ENCODE data around the gene CLEC1B.
"Not testable (repeated sequence)": the region's sequence is repeated elsewhere in the genome, so short reads cannot be mapped to it uniquely, and the experiment has no call there.

CLEC1B gene

DNA sequence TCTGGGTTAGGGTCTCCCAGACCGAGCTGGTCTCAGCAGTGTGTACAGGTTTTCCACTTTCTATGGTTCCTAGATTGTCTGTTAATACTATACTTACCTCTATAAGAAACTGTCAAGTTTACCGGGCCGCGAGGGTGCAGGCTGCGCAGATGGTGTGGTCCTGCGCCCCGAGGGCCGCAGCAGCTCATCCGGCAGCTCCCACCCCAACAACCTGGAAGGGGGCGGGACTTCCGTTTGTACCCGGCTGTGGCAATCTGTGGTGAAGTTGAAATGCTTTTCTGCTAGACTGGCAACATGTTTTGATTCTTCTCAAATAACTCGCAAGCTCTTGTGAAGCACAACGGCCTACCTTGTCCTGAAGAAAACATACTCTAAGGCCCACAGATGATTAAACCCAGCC lies 31.5 kb upstream of the CLEC1B start, which contains the start of gene CLEC9A:
CLEC9A (plus strand) TSS at position 237 of the 400 bp plus-strand sequence. CDS start 22,006 bp downstream, outside the sequence.
- DNase-seq (ENCODE audit: low read depth) = no peak
- TF ChIP-seq, protein P1, sequence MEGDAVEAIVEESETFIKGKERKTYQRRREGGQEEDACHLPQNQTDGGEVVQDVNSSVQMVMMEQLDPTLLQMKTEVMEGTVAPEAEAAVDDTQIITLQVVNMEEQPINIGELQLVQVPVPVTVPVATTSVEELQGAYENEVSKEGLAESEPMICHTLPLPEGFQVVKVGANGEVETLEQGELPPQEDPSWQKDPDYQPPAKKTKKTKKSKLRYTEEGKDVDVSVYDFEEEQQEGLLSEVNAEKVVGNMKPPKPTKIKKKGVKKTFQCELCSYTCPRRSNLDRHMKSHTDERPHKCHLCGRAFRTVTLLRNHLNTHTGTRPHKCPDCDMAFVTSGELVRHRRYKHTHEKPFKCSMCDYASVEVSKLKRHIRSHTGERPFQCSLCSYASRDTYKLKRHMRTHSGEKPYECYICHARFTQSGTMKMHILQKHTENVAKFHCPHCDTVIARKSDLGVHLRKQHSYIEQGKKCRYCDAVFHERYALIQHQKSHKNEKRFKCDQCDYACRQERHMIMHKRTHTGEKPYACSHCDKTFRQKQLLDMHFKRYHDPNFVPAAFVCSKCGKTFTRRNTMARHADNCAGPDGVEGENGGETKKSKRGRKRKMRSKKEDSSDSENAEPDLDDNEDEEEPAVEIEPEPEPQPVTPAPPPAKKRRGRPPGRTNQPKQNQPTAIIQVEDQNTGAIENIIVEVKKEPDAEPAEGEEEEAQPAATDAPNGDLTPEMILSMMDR (IDR thresholded peaks at IDR 0.05; ENCODE audit: low read depth, low read length, missing control alignments) = no peak
- H3K4me3 ChIP-seq (ENCODE audit: low read depth, low read length) = no peak within 1 kb of the TSS
- in situ Hi-C loops (cut with HindIII; ENCODE audit: low sequenced_read_pairs) = no loop called here

DNA sequence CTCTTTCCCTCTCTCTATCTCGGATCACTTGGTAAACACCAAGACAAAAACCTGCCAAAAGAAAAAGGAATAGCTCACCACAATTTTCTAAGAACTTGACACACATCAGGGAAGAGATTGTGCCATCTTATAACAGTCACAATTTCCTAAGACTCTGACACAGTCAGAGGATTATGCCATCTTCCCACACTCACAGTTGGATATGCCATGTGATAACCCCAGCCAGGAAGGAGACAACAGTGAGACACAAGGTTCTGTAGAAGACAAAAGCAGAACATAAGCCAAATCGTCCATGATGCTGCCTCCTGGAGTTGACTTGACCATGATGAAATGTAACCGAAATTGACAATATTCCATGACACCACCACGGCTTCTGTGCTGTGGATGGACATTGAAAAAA lies 28.8 kb upstream of the CLEC1B start:
- TF ChIP-seq, protein P1 (IDR thresholded peaks at IDR 0.05; ENCODE audit: low read depth, low read length, missing control alignments) = no peak
- in situ Hi-C loops (cut with HindIII; ENCODE audit: low sequenced_read_pairs) = no loop called here
- no peak for DNase-seq (ENCODE audit: low read depth)
- no peak overlapping the region for H3K4me3 ChIP-seq (ENCODE audit: low read depth, low read length)

DNA sequence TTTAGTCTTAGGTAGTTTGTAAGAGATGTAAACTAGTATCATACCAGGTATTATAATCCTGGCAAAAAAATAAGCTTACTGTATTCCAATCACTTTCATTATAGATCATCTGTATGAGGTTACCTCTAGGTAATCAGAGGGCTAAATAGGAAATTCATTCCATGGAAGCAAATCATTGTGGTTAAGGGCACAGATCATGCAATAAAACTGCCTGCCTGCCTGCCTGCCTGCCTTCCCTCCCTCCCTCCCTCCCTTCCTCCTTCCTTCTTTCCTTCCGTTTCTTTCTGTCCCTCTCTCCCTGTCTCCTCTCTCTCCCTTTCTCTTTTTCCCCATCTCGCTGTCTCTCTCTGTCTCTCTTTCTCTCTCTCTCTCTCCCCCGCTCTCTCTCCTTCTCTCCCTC lies 28.4 kb upstream of the CLEC1B start:
- DNase-seq (ENCODE audit: low read depth) = no peak
- TF ChIP-seq, protein P1 (IDR thresholded peaks at IDR 0.05; ENCODE audit: low read depth, low read length, missing control alignments) = no peak
- in situ Hi-C loops (cut with HindIII; ENCODE audit: low sequenced_read_pairs) = no loop called here
- H3K4me3 ChIP-seq (ENCODE audit: low read depth, low read length) = no peak overlapping the region

DNA sequence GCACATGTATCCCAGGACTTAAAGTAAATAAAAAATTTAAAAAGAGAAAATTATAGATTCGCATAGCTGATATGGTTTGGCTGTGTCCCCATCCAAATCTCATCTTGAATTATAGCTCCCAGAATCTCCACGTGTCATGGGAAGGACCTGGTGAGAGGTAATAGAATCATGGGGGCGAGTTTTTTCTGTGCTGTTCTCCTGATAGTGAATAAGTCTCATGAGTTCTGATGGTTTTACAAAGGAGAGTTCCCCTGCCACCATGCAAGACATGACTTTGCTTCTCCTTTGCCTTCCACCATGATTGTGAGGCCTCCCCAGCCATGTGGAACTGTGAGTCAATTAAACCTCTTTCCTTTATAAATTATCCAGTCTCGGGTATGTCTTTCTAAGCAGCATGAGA lies 27.7 kb upstream of the CLEC1B start:
- DNase-seq (ENCODE audit: low read depth); H3K4me3 ChIP-seq (ENCODE audit: low read depth, low read length); in situ Hi-C loops (cut with HindIII; ENCODE audit: low sequenced_read_pairs): not testable (repeated sequence)

DNA sequence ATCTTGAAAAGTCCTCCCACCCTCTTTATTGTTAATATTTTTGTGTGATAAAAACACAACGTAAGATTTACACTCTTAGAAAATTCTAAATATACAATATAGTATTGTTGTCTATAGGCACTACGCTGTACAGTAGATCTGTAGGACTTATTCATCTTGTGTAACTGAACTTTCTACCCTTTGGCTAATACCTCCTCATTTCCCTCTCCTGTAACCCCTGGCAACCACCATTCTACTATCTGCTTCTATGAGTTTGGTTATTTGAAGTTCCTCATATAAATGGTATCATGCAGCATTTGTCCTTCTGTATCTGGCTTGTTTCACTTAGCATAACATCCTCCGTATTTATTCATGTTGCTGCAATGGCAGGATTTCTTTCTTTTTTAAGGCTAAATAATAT lies 26.3 kb upstream of the CLEC1B start:
- in situ Hi-C loops (cut with HindIII; ENCODE audit: low sequenced_read_pairs) = no loop called here
- DNase-seq (ENCODE audit: low read depth) = no peak
- no peak overlapping the region for H3K4me3 ChIP-seq (ENCODE audit: low read depth, low read length)
- TF ChIP-seq, protein P1 (IDR thresholded peaks at IDR 0.05; ENCODE audit: low read depth, low read length, missing control alignments) = no peak

DNA sequence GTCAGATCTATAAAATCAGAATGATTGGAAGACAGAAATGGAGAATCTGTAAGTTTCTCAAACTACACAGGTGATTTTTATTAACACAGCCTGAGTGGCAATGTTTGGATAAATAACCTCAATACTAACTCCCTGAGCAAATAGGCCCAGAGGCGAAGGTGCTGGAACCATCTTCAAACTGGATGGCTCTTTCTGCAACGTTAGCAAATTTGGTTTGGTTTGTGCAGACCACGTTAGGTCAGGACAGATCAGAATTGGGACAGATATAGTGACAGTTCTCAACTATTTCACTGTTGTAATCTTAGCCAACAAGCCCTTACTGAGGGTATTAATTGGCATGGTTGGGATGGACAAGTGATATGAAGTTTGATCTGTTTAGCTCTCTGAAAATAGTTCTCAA lies 22.4 kb upstream of the CLEC1B start:
- TF ChIP-seq, protein P1 (IDR thresholded peaks at IDR 0.05; ENCODE audit: low read depth, low read length, missing control alignments) = no peak
- DNase-seq (ENCODE audit: low read depth) = no peak
- in situ Hi-C loops (cut with HindIII; ENCODE audit: low sequenced_read_pairs) = no loop called here
- no peak overlapping the region for H3K4me3 ChIP-seq (ENCODE audit: low read depth, low read length)

DNA sequence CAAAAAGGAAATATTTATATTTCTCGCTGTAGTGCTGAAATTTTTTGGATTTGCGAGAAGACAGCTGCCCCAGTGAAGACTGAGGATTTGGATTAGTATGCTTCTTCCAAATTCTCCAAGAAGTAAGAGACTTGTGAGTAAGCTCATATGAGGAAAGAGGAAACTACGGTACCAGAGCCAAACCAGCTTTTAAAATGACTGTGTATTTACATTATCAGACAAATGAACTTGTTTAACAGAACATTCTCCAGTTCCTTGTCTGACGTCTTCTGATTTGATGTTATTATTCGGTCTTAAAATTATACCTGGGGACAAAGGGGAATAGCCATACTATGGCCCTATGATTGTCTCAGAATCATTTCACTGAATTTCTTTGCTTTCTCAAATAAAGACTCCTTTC lies 19.5 kb upstream of the CLEC1B start:
- H3K4me3 ChIP-seq (ENCODE audit: low read depth, low read length) = no peak overlapping the region
- no peak for DNase-seq (ENCODE audit: low read depth)
- TF ChIP-seq, protein P1 (IDR thresholded peaks at IDR 0.05; ENCODE audit: low read depth, low read length, missing control alignments) = no peak
- in situ Hi-C loops (cut with HindIII; ENCODE audit: low sequenced_read_pairs) = no loop called here
